Germinal center (tissue), 1 donor: ENCODE measurements around the gene NCOA7.
"Not testable (repeated sequence)": the region's sequence is repeated elsewhere in the genome, so short reads cannot be mapped to it uniquely, and the experiment has no call there.

Experiments used
- DNase-seq: peaks from one replicate; pipeline ENCODE4 v3.0.0; 2012; ENCODE audit warnings: mixed read lengths, low spot score

Gene NCOA7

GRCh38 chr6:125836466-125836865 is 45.7 kb downstream of the NCOA7 start:
- DNase-seq = no peak

DNA sequence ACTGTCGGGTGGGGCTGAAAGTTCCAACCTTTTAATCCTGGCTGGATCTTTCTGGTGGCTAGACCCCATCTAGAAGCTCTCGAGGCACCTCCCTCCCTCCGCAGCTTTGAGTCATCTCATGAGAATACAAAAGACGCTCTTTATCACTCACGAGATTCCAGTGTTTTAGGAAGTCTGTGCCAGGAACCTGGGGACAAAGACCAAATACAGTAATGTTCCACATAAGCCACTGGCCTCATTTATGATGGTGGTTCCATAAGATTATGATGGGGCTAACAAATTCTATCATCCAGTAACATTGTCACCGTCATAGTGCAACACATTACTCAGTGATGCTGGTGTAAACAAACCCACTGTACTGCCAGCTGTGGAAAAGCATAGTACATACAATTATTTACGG is 48.7 kb downstream of the NCOA7 start:
- no peak for DNase-seq

DNA sequence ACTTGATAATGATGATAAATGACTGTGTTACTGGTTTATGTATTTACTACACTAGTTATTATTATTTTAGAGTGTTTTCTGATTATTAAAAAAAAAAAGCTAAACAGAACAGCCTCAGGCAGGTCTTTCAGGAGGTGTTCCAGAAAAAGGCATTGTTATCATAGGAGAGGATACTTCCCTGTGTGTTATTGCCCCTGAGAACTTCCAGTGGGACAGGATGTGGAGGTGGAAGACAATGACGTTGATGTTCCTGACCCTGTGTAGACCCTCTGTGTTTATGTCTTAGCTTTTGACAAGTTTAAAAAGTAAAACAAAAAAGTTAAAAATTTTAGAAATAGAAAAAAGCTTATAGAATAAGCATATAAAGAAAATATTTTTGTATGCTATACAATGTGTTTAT is 49.1 kb downstream of the NCOA7 start:
- no peak for DNase-seq

GRCh38 chr6:125841356-125842090 is 50.8 kb downstream of the NCOA7 start:
- DNase-seq = no peak

- DNase-seq = no peak
Measured at GRCh38 chr6:125842091-125842626, 51.4 kb downstream of the NCOA7 start.

DNA sequence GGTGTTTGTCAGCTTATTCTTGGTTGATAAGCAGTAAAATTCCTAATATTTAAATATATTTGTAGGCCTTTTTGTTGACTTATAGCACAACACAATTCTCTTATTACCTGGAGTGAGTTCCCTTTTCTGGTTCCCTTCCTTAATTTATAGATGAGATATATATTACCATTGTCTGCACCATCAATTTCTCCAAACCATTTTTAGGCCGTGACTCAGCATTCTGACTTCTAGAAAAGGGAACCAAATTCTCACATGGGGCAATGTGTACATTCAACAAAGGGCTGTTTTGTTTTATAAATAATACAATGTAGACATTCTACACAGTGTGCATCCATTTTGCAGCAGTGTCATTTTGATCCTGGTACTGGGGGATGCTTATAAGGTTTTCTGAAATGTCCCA is 52.8 kb downstream of the NCOA7 start:
- DNase-seq = no peak

DNA sequence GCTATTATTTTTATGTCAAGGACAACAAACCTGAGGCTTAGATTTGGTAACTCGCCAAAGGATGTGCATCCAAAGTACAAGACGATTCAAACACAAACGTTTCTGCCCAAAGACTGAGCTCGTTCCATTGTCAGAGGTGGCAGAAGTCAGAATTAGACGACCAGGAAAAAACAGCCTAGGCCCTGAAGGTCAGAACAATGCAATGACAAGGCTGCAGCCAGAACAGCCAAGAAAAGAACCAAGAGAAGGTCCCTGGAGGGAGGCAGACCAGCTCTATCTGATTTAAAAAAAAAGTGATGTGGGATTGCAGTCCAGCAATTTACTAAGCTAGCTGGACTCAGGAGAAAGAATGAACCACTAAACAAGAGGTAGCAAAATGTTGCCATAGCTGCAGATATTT is 54.2 kb downstream of the NCOA7 start:
- DNase-seq = no peak

DNA sequence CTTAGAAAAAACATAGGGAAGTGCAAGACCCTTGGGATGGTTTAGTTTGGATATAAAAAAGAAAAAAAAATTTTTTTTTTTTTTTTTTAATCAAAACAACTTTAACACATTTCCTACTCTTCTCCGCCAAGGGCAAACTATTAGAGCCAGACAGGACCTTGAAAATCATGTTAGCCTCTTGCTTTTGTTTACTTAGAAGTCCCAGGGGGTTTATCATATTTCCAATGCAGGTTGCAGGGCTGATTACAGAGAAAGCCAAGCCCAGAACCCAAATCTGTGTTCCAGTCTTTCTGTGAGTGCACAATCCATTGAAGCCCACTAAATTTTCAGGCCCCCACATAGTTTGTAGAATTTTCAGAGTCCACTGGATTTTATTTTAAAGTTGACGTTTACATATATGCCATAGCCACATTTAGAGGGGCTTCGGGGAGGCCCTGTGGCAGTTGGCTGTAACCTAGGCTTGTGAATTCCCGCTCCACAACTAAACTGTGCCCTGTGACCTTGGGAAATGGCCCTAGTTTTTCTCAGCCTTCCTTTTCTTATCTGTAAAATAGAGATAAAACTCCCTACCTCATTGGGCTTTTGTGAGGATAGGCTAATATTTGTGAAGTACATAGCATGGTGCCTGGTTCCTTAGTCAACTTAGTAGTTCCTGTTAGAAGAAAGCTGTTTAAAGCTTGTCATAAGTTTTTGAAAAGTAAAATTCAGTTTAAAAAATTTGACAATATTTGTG is 55.7 kb downstream of the NCOA7 start:
- DNase-seq = no peak

GRCh38 chr6:125848286-125848685 is 57.5 kb downstream of the NCOA7 start:
- DNase-seq = not testable (repeated sequence)

GRCh38 chr6:125850361-125850760 is 59.6 kb downstream of the NCOA7 start:
- no peak for DNase-seq

GRCh38 chr6:125852587-125852986 is 61.8 kb downstream of the NCOA7 start:
- no peak for DNase-seq

GRCh38 chr6:125853168-125853567 is 62.4 kb downstream of the NCOA7 start:
- DNase-seq = no peak

- DNase-seq = no peak
Measured at GRCh38 chr6:125853756-125854155, 63.0 kb downstream of the NCOA7 start.

GRCh38 chr6:125854355-125854754 is 63.6 kb downstream of the NCOA7 start:
- no peak for DNase-seq

DNA sequence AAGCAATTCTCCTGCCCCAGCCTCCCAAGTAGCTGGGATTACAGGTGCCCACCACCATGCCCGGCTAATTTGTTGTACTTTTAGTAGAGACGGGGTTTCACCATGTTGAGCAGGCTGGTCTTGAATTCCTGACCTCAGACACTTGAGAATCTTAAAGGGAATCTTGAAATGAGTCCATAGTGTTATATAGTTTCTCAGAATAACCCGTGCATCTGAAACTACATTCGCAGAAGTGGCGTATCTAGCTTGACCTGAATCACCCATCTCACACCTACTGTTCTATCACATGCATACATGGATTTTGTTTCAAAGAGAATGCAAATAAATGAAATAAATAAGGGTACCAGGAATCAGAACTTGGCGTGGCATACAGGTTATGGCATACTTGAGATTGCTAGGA is 65.0 kb downstream of the NCOA7 start:
- DNase-seq = no peak

- no peak for DNase-seq
Measured at GRCh38 chr6:125857846-125858245, 67.1 kb downstream of the NCOA7 start.

DNA sequence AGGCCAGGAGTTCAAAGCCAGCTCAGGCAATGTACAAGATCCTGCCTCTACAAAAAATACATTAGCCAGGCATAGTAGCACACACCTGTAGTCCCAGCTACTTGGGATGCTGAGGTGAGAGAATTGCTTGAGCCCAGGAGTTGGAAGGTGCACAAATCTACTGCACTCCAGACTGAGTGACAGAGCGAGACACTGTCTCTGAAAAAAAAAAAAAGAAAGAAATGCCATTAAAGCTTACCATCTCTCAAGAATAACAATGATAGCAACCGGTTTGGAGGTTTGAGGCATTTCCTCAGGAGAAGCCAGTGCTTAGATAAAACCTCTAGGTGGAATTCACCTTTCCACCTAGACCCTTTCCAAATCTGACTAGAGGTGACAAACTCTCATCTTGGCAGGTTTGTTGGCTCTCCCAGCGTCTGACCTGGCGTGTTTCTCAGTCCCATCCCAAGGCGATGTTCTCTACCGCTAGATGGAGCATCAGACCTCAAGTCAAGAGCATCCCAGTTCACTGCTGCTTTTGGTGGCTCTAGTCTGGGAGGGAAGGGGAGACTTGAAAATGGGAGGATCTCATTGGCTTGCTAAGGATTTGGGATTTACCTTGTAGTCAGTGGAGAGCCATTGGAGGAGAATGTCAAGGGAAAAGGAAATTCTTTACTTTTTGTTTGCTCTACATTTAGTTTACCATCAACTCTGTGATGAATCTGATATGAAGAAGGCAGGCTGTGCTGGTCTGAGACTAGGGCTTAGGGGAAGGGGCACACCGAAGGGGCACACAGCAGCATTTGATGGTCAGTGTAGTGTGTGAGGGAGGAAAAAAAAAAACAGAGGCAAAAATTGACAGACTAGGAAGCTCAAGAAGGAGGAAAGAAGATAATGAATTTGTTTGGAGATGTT is 67.9 kb downstream of the NCOA7 start:
- DNase-seq = peak; percentile 53

GRCh38 chr6:125859727-125860126 is 69.0 kb downstream of the NCOA7 start:
- DNase-seq = no peak

DNA sequence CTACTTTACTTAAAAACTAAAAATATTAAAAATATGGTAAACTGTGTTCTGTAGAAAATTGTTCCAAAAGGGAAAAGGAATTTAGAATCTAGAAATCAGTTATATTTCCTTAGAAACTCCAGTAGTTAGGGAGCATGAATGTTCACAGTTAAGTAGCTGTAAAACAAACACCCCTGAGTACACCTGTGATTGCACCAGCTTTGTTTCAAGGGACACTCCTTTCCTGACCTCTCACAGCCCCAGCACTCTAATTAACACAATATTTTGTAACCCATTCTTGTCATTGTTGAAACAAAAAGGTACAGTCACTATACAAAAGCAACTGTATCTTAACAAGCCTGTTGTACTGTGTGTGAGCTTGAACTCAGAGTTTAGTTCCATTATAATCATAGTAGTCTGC is 72.3 kb downstream of the NCOA7 start:
- DNase-seq = no peak

GRCh38 chr6:125865015-125865414 is 74.3 kb downstream of the NCOA7 start:
- no peak for DNase-seq

GRCh38 chr6:125866433-125866832 is 75.7 kb downstream of the NCOA7 start:
- no peak for DNase-seq

GRCh38 chr6:125867483-125867942 is 76.8 kb downstream of the NCOA7 start:
- DNase-seq = no peak
